ENCODE measurements around the gene HOXB9. TPM values are rescaled to one million over a fixed set of nuclear protein-coding genes. Genes with fewer than 3 reads are reported as not detected.

Gene HOXB9
- total RNA-seq, 2 donors from 2014 or later: 0.09 to 0.68 TPM

DNA sequence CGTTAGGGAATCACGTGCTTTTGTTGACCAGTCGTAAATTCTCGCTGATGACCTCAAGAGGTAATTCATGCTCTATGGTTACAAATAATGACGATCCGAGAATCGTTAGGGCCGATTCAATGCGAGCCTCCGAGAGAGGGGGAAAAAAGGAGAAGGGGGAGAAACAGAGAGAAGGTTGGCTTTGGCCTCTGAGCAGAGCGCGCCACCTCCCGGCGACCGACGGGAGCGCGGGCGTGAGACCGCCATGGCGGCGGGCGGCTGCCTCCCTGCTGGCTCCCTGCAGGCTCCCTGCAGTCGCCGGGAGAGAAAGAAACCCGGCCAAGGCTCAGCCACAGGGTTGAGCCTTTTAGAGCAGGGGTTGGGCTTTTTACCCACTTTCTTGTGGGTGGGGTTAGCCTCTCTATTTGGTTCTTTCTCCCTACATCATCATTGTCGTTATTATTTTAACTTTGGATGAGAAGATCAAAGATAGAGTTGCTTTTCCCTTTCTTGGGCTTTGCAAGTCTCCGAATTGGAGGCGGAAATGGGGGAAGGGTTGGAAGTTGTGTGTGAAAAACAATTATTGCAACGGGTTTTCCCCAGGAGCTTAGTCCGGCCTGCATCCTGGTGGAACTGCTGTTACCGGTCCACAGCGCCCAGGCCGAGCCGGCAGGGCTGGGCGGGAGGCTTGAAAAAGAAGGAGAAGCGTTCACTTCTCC is 32.2 kb downstream of the HOXB9 start:
- Histone ChIP-seq H3K9me3 (no peaks in the 10 kb centered on the region), H3K36me3 (no peaks in the 10 kb centered on the region), H3K27ac (no peak overlapping the region), H3K27me3 (replicated peaks; ENCODE audit: insufficient read depth) (peaks cover 39% of the 10 kb centered on the region), H3K4me1 (replicated peaks) (no peaks in the 10 kb centered on the region), H3K4me3 (no peak overlapping the region)
- DNase-seq (ENCODE audit: low spot score): peak; percentile 20
- 28% methylated on average over 37 of the region's 37 CpGs for WGBS
- no peak for TF ChIP-seq POLR2A (IDR thresholded peaks at IDR 0.05)
- TF ChIP-seq POLR2AphosphoS5 (IDR thresholded peaks at IDR 0.05): no peak
- TF ChIP-seq, protein P1, sequence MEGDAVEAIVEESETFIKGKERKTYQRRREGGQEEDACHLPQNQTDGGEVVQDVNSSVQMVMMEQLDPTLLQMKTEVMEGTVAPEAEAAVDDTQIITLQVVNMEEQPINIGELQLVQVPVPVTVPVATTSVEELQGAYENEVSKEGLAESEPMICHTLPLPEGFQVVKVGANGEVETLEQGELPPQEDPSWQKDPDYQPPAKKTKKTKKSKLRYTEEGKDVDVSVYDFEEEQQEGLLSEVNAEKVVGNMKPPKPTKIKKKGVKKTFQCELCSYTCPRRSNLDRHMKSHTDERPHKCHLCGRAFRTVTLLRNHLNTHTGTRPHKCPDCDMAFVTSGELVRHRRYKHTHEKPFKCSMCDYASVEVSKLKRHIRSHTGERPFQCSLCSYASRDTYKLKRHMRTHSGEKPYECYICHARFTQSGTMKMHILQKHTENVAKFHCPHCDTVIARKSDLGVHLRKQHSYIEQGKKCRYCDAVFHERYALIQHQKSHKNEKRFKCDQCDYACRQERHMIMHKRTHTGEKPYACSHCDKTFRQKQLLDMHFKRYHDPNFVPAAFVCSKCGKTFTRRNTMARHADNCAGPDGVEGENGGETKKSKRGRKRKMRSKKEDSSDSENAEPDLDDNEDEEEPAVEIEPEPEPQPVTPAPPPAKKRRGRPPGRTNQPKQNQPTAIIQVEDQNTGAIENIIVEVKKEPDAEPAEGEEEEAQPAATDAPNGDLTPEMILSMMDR (IDR thresholded peaks at IDR 0.05): peak; percentile 41 to 83 (median 68)
- intact Hi-C loops (cut with DNase I): no loop called here

DNA sequence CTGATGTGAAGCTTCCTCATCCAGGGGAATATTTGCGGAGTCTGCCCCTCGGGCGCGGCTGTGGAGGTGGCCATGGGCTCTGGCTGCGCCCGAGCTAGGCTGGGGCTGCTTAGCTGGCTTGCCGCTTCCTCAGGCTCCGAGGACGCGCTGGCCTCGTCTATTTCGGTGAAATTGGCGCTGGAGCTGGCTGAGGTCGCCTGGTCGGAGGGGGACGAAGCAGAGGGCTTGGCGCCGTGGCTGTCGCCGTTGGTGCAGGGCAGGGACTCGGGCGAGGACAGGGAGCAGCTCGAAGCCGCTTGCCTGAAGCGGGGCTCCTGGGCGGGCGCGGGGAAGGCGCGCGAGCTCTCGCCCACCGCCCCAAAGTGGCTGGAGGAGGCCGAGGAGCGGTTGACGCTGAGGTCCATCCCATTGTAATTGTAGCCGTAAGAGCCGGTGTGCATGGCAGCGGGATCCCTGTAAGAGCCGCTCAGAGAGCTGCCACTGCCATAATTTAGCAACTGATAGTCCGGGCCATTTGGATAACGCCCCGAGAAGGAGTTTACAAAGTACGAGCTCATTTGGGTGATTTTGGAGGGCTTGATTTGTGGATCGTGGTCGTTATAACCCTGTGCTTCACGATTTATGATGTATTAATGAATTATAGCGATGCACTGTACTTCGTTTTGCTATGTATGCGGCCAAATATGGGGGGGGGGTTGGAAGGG is 32.9 kb downstream of the HOXB9 start, which contains the start of gene HOXB5:
Gene HOXB5, minus strand, starts transcription at position 654 of the 704 bp plus-strand sequence. Its CDS starts 97 bp downstream, at position 557.
- WGBS: 47% methylated on average over 50 of the region's 50 CpGs
- no peak within 1 kb of the TSS for H3K4me3 ChIP-seq
- TF ChIP-seq POLR2A (IDR thresholded peaks at IDR 0.05) (no peak), POLR2AphosphoS5 (IDR thresholded peaks at IDR 0.05) (no peak)
- TF ChIP-seq, protein P1 (IDR thresholded peaks at IDR 0.05): no peak
- intact Hi-C loops (cut with DNase I): no loop called here
- H3K9me3 ChIP-seq: no peaks in the 10 kb centered on the region
- H3K36me3 ChIP-seq: no peaks in the 10 kb centered on the region
- DNase-seq (ENCODE audit: low spot score): no peak
- H3K27me3 ChIP-seq (replicated peaks; ENCODE audit: insufficient read depth): peaks cover 39% of the 10 kb centered on the region
- H3K4me1 ChIP-seq (replicated peaks): no peaks in the 10 kb centered on the region
- no peak within 1 kb of the TSS for H3K27ac ChIP-seq

DNA sequence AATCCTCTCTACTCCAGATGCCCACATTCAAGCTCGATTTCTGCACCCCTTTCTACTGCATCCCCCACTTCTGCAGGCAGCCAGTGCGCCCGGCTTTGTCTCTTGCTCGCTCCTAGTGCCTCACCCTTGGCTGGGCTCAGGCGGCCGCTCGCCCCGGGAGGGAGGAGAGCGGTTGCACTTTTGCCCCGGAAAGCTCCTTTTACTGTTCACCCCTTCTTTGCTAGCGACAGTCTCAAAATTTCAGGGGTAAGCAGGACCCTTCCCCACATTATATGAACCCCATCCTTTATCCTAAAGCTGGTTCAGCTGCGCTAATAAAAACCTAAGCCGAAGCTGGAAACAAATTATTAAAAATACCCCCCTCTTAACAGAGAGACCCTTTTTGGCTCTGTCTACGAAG is 33.6 kb downstream of the HOXB9 start:
- intact Hi-C loops (cut with DNase I): no loop called here
- no peak overlapping the region for H3K4me3 ChIP-seq
- no peak for DNase-seq (ENCODE audit: low spot score)
- H3K27me3 ChIP-seq (replicated peaks; ENCODE audit: insufficient read depth): peaks cover 39% of the 10 kb centered on the region
- H3K9me3 ChIP-seq: no peaks in the 10 kb centered on the region
- no peak overlapping the region for H3K27ac ChIP-seq
- no peak for TF ChIP-seq POLR2A (IDR thresholded peaks at IDR 0.05)
- TF ChIP-seq, protein P1 (IDR thresholded peaks at IDR 0.05): no peak
- no peak for TF ChIP-seq POLR2AphosphoS5 (IDR thresholded peaks at IDR 0.05)
- H3K4me1 ChIP-seq (replicated peaks): no peaks in the 10 kb centered on the region
- 47% methylated on average over 14 of the region's 14 CpGs for WGBS
- H3K36me3 ChIP-seq: no peaks in the 10 kb centered on the region

DNA sequence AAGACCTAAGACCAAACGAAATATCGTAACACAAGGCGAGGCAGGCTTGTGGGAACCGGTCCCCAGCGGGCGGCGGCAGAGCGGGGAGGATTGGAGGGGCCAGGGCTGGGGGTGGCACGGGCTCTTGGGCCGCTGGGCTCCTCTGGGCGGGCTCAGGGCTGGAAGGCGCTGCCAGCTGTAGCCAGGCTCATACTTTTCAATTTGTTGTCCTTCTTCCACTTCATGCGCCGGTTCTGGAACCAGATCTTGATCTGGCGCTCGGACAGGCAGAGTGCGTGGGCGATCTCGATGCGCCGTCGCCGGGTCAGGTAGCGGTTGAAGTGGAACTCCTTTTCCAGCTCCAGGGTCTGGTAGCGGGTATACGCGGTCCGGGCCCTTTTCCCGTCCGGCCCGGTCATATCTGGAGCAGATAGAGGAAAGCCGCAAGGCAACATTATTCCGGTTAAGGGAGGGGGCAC is 34.1 kb downstream of the HOXB9 start:
- no peaks in the 10 kb centered on the region for H3K36me3 ChIP-seq
- intact Hi-C loops (cut with DNase I): no loop called here
- H3K27ac ChIP-seq: no peak overlapping the region
- WGBS: 52% methylated on average over 33 of the region's 33 CpGs
- H3K4me3 ChIP-seq: no peak overlapping the region
- peaks cover 37% of the 10 kb centered on the region for H3K27me3 ChIP-seq (replicated peaks; ENCODE audit: insufficient read depth)
- no peaks in the 10 kb centered on the region for H3K9me3 ChIP-seq
- TF ChIP-seq, protein P1 (IDR thresholded peaks at IDR 0.05): no peak
- no peak for TF ChIP-seq POLR2AphosphoS5 (IDR thresholded peaks at IDR 0.05)
- TF ChIP-seq POLR2A (IDR thresholded peaks at IDR 0.05): no peak
- H3K4me1 ChIP-seq (replicated peaks): no peaks in the 10 kb centered on the region
- DNase-seq (ENCODE audit: low spot score): no peak
